Small intestine (tissue), 16 donors: ENCODE measurements around the gene ARHGEF10L. TPM values are rescaled to one million over a fixed set of nuclear protein-coding genes. Genes with fewer than 3 reads are reported as not detected.
"Not testable (repeated sequence)": the region's sequence is repeated elsewhere in the genome, so short reads cannot be mapped to it uniquely, and the experiment has no call there.

Experiments
- DNase-seq, 2 donors: peaks; one replicate each; pipeline versions ENCODE4 v3.0.0 to v3.0.0-alpha.2; 2013
- FAIRE-seq: peaks from 2 replicates; lab custom pipeline; 2012; peaks lifted over from hg19 to GRCh38; lab: Jason Lieb, UNC
- H3K27ac ChIP-seq, 3 donors: one replicate each; pipeline ENCODE4 v1.5.1; 2013; ENCODE audit warnings: low read length in 2 of 3, mild to moderate bottlenecking in 2 of 3, control low read depth in 1 of 3, inconsistent platforms in 1 of 3, low read depth in 1 of 3, moderate library complexity in 1 of 3
- H3K27me3 ChIP-seq, 3 donors: one replicate each; pipeline ENCODE4 v1.6.1; 2013; ENCODE audit warnings: low read length in 3 of 3, inconsistent platforms in 1 of 3; ENCODE audit not compliant: control insufficient read depth in 3 of 3, insufficient read depth in 3 of 3
- H3K36me3 ChIP-seq, 3 donors: one replicate each; pipeline ENCODE4 v1.6.1; 2013; ENCODE audit warnings: low read length in 3 of 3, inconsistent platforms in 1 of 3, low read depth in 1 of 3, mild to moderate bottlenecking in 1 of 3, moderate library complexity in 1 of 3; ENCODE audit not compliant: control insufficient read depth in 3 of 3, insufficient read depth in 2 of 3
- H3K4me1 ChIP-seq, 3 donors: one replicate each; pipeline ENCODE4 v1.6.1; 2013; ENCODE audit warnings: low read length in 2 of 3, inconsistent platforms in 1 of 3, low read depth in 1 of 3, mild to moderate bottlenecking in 1 of 3, moderate library complexity in 1 of 3; ENCODE audit not compliant: control insufficient read depth in 3 of 3, insufficient read depth in 2 of 3
- H3K4me3 ChIP-seq, 3 donors: one replicate each; pipeline ENCODE4 v1.5.1; 2013; ENCODE audit warnings: low read length in 3 of 3, control low read depth in 1 of 3, inconsistent platforms in 1 of 3, low read depth in 1 of 3, mild to moderate bottlenecking in 1 of 3, moderate library complexity in 1 of 3
- H3K9me3 ChIP-seq, 2 donors: one replicate each; pipeline ENCODE4 v1.6.1; 2013; ENCODE audit warnings: low read depth in 1 of 2, low read length in 1 of 2; ENCODE audit not compliant: control insufficient read depth in 2 of 2, insufficient read depth in 1 of 2
- WGBS, 3 donors: extraction: QIAGEN DNeasy Blood & Tissue Kit; methylation state at CpG; one replicate each; pipeline ENCODE4 v1.1.7; 2013; 5-methylcytosine and 5-hydroxymethylcytosine counted together
- long read RNA-seq, 10 donors: transcript quantifications; one replicate each; lab custom pipeline, GENCODE V29; 2026
- polyA plus RNA-seq, 4 donors: library from polyadenylated mRNA; stranded (reverse) in 3 of 4; unstranded in 1 of 4; fragments of 200-250 nt in 3 of 4; fragments of 120-200 nt in 1 of 4; gene quantifications; one replicate each; pipeline versions ENCODE4 v1.2.1 to v1.2.3, GENCODE V29; 2013
- donor health status: healthy with polysubstance abuse.
- donor health status: control.
- donor health status: control.
- donor health status: Bipolar disorder and iron deficiency.
- donor health status: healthy.

Gene ARHGEF10L
- 100 to 1,000 TPM in 1 of 4 donors, 10 to 100 TPM in 1, 1 to 10 TPM in 2; 5.6 to 120 (median 35.0) TPM for polyA plus RNA-seq
- long read RNA-seq, donor 1 = 0 reads
- long read RNA-seq, donor 2 = 0 reads
- long read RNA-seq, donor 3, partial matches to known transcripts = 0 of 4 reads
- long read RNA-seq, donor 3, other reads (novel, unspliced or antisense) = 0 of 4 reads
- long read RNA-seq, donor 4, partial matches to known transcripts = 0 of 1 reads
- long read RNA-seq, donor 4, other reads (novel, unspliced or antisense) = 0 of 1 reads
- long read RNA-seq, donor 5, partial matches to known transcripts = 0 of 1 reads
- long read RNA-seq, donor 5, other reads (novel, unspliced or antisense) = 0 of 1 reads
- long read RNA-seq, donor 6, partial matches to known transcripts = 16 of 16 reads
- long read RNA-seq, donor 6, other reads (novel, unspliced or antisense) = 0 of 16 reads
- long read RNA-seq, donor 7 = 0 reads
- long read RNA-seq, donor 8 = 0 reads
- long read RNA-seq, donor 9 = 0 reads
- long read RNA-seq, donor 10, partial matches to known transcripts = 7 of 9 reads
- long read RNA-seq, donor 10, other reads (novel, unspliced or antisense) = 0 of 9 reads

GRCh38 chr1:17539477-17540254, at the start of gene ARHGEF10L:
Gene ARHGEF10L (plus strand): TSS chr1:17539698. CDS start chr1:17580596, 40,898 bp downstream.
- H3K27ac ChIP-seq = peak within 1 kb of the TSS; percentile 24 to 92 (median 55)
- H3K9me3 ChIP-seq = peaks cover 0 to 4% of the 10 kb centered on the region in 2 donors
- no peaks in the 10 kb centered on the region for H3K36me3 ChIP-seq
- DNase-seq (peak in 1 of 2 donors; percentile 56), FAIRE-seq (no peak)
- peaks cover 0 to 23% (median 2%) of the 10 kb centered on the region in 3 donors for H3K4me1 ChIP-seq
- H3K4me3 ChIP-seq = peak within 1 kb of the TSS; percentile 49 to 62 (median 60)
- 1 to 2% (median 1%) methylated on average over 27 to 108 of the region's 108 CpGs for WGBS, 3 donors
- H3K27me3 ChIP-seq = peaks cover 0 to 14% (median 6%) of the 10 kb centered on the region in 3 donors

- 84 to 88% (median 86%) methylated on average over 16 of the region's 16 CpGs for WGBS, 3 donors
- H3K9me3 ChIP-seq, H3K36me3 ChIP-seq, DNase-seq, H3K27ac ChIP-seq, H3K4me3 ChIP-seq, H3K27me3 ChIP-seq, H3K4me1 ChIP-seq, FAIRE-seq: not testable (repeated sequence)
Measured at GRCh38 chr1:17489768-17490417, 49.6 kb upstream of the ARHGEF10L start.

GRCh38 chr1:17490667-17491066, 48.8 kb upstream of the ARHGEF10L start:
- not testable (repeated sequence) for FAIRE-seq, DNase-seq, H3K4me3 ChIP-seq, H3K36me3 ChIP-seq, H3K27ac ChIP-seq, H3K27me3 ChIP-seq, H3K4me1 ChIP-seq, H3K9me3 ChIP-seq
- 64 to 80% (median 70%) methylated on average over 6 of the region's 6 CpGs for WGBS, 3 donors

GRCh38 chr1:17494114-17494729, 45.3 kb upstream of the ARHGEF10L start:
- H3K36me3 ChIP-seq = no peaks in the 10 kb centered on the region
- H3K27ac ChIP-seq = no peak overlapping the region
- no peak for FAIRE-seq
- no peaks in the 10 kb centered on the region for H3K27me3 ChIP-seq
- no peaks in the 10 kb centered on the region for H3K4me1 ChIP-seq
- WGBS, 3 donors = 7 to 13% (median 9%) methylated on average over 4 to 5 of the region's 5 CpGs
- H3K9me3 ChIP-seq = peaks cover 0 to 5% of the 10 kb centered on the region in 2 donors
- H3K4me3 ChIP-seq = no peak overlapping the region
- peak; percentile 68 to 70 for DNase-seq

- Histone ChIP-seq H3K4me3 (no peak overlapping the region), H3K36me3 (no peaks in the 10 kb centered on the region), H3K27ac (no peak overlapping the region), H3K4me1 (no peaks in the 10 kb centered on the region), H3K27me3 (no peaks in the 10 kb centered on the region), H3K9me3 (peaks cover 0 to 5% of the 10 kb centered on the region in 2 donors)
- no peak for DNase-seq
- no peak for FAIRE-seq
- WGBS, 3 donors = 82 to 85% (median 83%) methylated on average over 4 of the region's 4 CpGs
Measured at GRCh38 chr1:17496419-17496818, 43.1 kb upstream of the ARHGEF10L start.

- H3K27ac ChIP-seq = peak overlapping the region in 1 of 3 donors; percentile 31
- WGBS, 3 donors = 7 to 34% (median 15%) methylated on average over 4 of the region's 4 CpGs
Measured at GRCh38 chr1:17498214-17498613, 41.3 kb upstream of the ARHGEF10L start.

GRCh38 chr1:17502326-17502778, 37.1 kb upstream of the ARHGEF10L start:
- no peak overlapping the region for H3K4me3 ChIP-seq
- H3K9me3 ChIP-seq = peaks cover 0 to 5% of the 10 kb centered on the region in 2 donors
- H3K27me3 ChIP-seq = no peaks in the 10 kb centered on the region
- 1 to 4% (median 2%) methylated on average over 12 of the region's 12 CpGs for WGBS, 3 donors
- H3K36me3 ChIP-seq = no peaks in the 10 kb centered on the region
- H3K27ac ChIP-seq = no peak overlapping the region
- H3K4me1 ChIP-seq = peaks cover 2 to 3% (median 3%) of the 10 kb centered on the region in 3 donors
- FAIRE-seq (no peak), DNase-seq (peak; percentile 80 to 90)

More at GRCh38 chr1:17498214-17498613, 41.3 kb upstream of the ARHGEF10L start:
- DNase-seq (peak; percentile 57 to 95), FAIRE-seq (no peak)
- H3K36me3 ChIP-seq = no peaks in the 10 kb centered on the region
- H3K4me1 ChIP-seq = peaks cover 2 to 3% (median 3%) of the 10 kb centered on the region in 3 donors
- no peak overlapping the region for H3K4me3 ChIP-seq
- H3K9me3 ChIP-seq = peaks cover 0 to 5% of the 10 kb centered on the region in 2 donors
- no peaks in the 10 kb centered on the region for H3K27me3 ChIP-seq
